Fibroblast of the aortic adventitia (primary cell): ENCODE measurements around the gene TWIST2. TPM values are rescaled to one million over a fixed set of nuclear protein-coding genes. Genes with fewer than 3 reads are reported as not detected.

Source experiments
- DNase-seq: peaks from one replicate; pipeline ENCODE4 v3.0.0-alpha.2; 2010; ENCODE audit warnings: low read depth
- H3K4me3 ChIP-seq: 2 replicates; pipeline ENCODE4 v1.5.1; 2011; ENCODE audit warnings: low read depth, mild to moderate bottlenecking, control low read depth, low read length, moderate library complexity
- CTCF ChIP-seq: IDR thresholded peaks from 2 replicates; pipeline ENCODE4 v1.5.1; 2011; ENCODE audit warnings: mild to moderate bottlenecking, low read length, control low read depth, inconsistent platforms; ENCODE audit not compliant: insufficient read depth
- total RNA-seq: library from RNA; depleted of rRNA; stranded (reverse); fragments of >200 nt; gene quantifications from 2 replicates; pipeline ENCODE4 v1.2.3, GENCODE V29; 2012; ENCODE audit warnings: low replicate concordance

Gene TWIST2
- total RNA-seq, 1 donor = 64.1 TPM

GRCh38 chr2:238892204-238892500 lies 44.3 kb downstream of the TWIST2 start:
- H3K4me3 ChIP-seq = no peak overlapping the region
- TF ChIP-seq CTCF = no peak
- DNase-seq = no peak

GRCh38 chr2:238892796-238893195 lies 44.9 kb downstream of the TWIST2 start:
- no peak for TF ChIP-seq CTCF
- H3K4me3 ChIP-seq = no peak overlapping the region
- DNase-seq = no peak

- H3K4me3 ChIP-seq = no peak overlapping the region
- no peak for DNase-seq
- TF ChIP-seq CTCF = no peak
Measured at GRCh38 chr2:238893349-238894000, 45.6 kb downstream of the TWIST2 start.

- H3K4me3 ChIP-seq = no peak overlapping the region
- TF ChIP-seq CTCF = no peak
- no peak for DNase-seq
Measured at GRCh38 chr2:238894226-238894949, 46.5 kb downstream of the TWIST2 start.

GRCh38 chr2:238894950-238895298 lies 47.0 kb downstream of the TWIST2 start:
- no peak overlapping the region for H3K4me3 ChIP-seq
- no peak for DNase-seq
- TF ChIP-seq CTCF = no peak

GRCh38 chr2:238895361-238895882 lies 47.5 kb downstream of the TWIST2 start:
- peak overlapping the region; percentile 33 for H3K4me3 ChIP-seq
- DNase-seq = no peak
- TF ChIP-seq CTCF = no peak
